ENCODE measurements around the gene PARVB.

Gene PARVB

DNA sequence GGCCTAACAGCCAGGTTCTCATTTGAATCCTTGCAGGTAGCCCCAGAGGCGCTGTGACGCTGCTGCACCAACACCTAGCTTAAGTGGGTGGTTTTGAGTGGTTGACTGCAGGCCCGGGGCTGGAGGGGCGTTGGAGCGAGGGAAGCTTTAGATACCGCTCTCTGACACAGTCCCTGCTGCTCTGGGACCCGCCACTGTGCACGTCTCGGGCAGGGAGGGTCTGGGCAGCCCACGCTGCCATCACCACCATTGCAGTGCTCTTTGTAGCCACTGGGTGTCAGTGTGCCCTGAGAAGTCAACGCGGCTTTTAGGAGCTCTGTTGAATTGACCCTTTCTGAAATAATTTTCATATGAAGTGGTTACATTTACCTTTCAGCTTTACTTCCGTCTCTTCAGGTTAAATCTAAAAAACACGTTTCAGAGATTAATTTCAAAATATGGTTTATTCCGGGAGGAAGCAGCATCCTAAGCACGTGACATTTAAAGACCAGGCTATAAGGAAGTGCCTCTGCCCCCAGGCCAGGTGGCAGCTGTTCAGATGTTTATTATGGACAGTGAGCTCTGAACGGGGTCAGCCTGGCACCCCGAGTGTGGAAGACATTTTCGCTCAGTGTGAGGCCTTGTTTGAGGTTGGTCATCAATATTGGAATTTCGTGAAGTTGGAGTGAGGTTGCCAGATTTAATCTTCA lies 30.9 kb upstream of the PARVB start:
- H3K27me3 ChIP-seq (ENCODE audit: insufficient read depth, insufficient read length): no peaks in the 10 kb centered on the region
- DNase-seq (ENCODE audit: low read depth, low spot score): peak; percentile 32
- no peaks in the 10 kb centered on the region for H3K9me3 ChIP-seq (ENCODE audit: insufficient read depth, low read length)
- H3K4me3 ChIP-seq (ENCODE audit: insufficient read length, low read depth): no peak overlapping the region
- peaks cover 5% of the 10 kb centered on the region for H3K4me1 ChIP-seq (ENCODE audit: insufficient read depth, insufficient read length)
- H3K36me3 ChIP-seq (ENCODE audit: insufficient read depth, insufficient read length, low read length): peaks cover 81% of the 10 kb centered on the region
- H3K9ac ChIP-seq (ENCODE audit: insufficient read length, low read depth): peak overlapping the region; percentile 50
- TF ChIP-seq ZNF274 (IDR thresholded peaks at IDR 0.05; ENCODE audit: low read depth, low read length) (no peak), SUZ12 (IDR thresholded peaks at IDR 0.05; ENCODE audit: extremely low read depth, insufficient read depth, insufficient read length) (no peak), YY1 (IDR thresholded peaks at IDR 0.05; ENCODE audit: insufficient read depth, insufficient read length) (no peak)

DNA sequence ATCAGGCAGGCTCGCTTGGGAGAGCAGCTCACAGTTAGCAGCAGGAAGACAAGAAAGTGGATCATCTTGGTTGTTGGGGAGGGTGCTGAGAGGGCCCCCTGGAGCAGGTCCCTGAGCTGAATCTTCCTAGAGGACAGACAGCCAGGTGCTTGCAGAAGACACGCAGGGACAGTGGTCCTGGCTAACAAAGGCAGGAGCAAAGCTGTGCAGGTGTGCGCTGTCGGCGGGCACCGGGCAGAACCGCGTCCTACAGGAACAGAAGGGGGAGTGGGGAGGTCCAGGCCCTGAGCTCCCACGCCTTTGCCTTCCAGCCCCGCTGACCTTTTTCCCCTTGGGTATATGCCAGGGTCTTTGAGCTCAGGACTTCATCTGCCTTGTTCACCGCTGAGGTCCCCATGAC lies 30.1 kb upstream of the PARVB start:
- no peak overlapping the region for H3K9ac ChIP-seq (ENCODE audit: insufficient read length, low read depth)
- H3K36me3 ChIP-seq (ENCODE audit: insufficient read depth, insufficient read length, low read length): peaks cover 81% of the 10 kb centered on the region
- H3K4me3 ChIP-seq (ENCODE audit: insufficient read length, low read depth): no peak overlapping the region
- H3K27me3 ChIP-seq (ENCODE audit: insufficient read depth, insufficient read length): no peaks in the 10 kb centered on the region
- H3K4me1 ChIP-seq (ENCODE audit: insufficient read depth, insufficient read length): peaks cover 5% of the 10 kb centered on the region
- TF ChIP-seq ZNF274 (IDR thresholded peaks at IDR 0.05; ENCODE audit: low read depth, low read length) (no peak), SUZ12 (IDR thresholded peaks at IDR 0.05; ENCODE audit: extremely low read depth, insufficient read depth, insufficient read length) (no peak)
- H3K9me3 ChIP-seq (ENCODE audit: insufficient read depth, low read length): no peaks in the 10 kb centered on the region
- no peak for DNase-seq (ENCODE audit: low read depth, low spot score)

DNA sequence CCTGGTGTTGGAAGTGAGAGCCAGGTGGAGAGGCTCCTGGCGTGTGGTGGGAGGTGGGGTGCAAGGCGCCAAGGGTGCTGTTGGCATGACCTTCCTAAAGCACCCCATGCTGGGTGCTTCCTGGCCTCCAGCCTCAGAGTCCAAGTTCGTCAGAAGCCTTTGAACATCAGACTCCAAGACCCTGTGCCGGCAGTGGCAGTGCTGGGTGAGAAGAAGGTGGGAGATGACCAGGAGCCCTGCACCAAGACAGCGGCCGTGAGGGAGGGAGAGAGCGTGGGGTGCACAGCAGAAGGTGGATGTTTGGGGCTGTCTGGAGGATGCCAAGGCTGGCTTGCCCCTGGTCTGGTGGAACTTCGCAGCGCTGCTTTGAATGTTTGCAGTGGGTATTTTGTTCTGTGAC lies 29.7 kb upstream of the PARVB start:
- TF ChIP-seq SUZ12 (IDR thresholded peaks at IDR 0.05; ENCODE audit: extremely low read depth, insufficient read depth, insufficient read length) (no peak), ZNF274 (IDR thresholded peaks at IDR 0.05; ENCODE audit: low read depth, low read length) (no peak), YY1 (IDR thresholded peaks at IDR 0.05; ENCODE audit: insufficient read depth, insufficient read length) (no peak)
- Histone ChIP-seq H3K9me3 (ENCODE audit: insufficient read depth, low read length) (no peaks in the 10 kb centered on the region), H3K27me3 (ENCODE audit: insufficient read depth, insufficient read length) (no peaks in the 10 kb centered on the region), H3K4me3 (ENCODE audit: insufficient read length, low read depth) (no peak overlapping the region), H3K36me3 (ENCODE audit: insufficient read depth, insufficient read length, low read length) (peaks cover 84% of the 10 kb centered on the region), H3K9ac (ENCODE audit: insufficient read length, low read depth) (no peak overlapping the region), H3K4me1 (ENCODE audit: insufficient read depth, insufficient read length) (peaks cover 5% of the 10 kb centered on the region)
- no peak for DNase-seq (ENCODE audit: low read depth, low spot score)

DNA sequence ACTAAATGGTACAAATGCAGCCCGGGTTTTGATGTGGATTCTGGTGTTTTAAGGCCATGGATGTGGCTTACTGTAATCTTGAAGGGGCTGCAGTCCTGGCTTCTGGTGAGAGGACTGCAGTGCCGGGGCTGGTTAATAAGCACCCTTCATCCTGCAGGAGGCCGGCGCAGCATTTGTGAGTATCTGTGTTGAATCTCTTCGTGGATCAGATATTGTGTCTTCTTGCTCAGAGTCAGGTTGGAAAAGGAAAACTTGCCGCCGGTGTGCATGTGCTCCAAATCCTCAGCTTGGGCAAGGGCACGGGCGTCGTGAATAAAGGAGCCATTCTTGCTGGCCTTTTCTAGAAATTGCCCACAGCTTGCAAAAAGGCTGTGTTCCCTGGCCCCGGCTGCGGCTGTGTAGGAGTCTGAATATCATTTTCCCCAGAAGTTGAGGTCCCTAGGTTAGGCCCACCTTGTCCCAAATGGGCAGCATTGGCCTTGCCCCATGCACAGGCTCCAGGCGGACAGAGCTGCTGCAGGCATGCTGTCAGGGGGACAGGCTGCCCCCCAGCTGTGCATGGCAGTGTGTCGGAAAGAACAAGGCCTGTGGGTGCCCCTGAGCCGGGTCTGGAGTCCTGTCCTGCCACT lies 28.9 kb upstream of the PARVB start:
- no peak for TF ChIP-seq ZNF274 (IDR thresholded peaks at IDR 0.05; ENCODE audit: low read depth, low read length)
- no peak for TF ChIP-seq SUZ12 (IDR thresholded peaks at IDR 0.05; ENCODE audit: extremely low read depth, insufficient read depth, insufficient read length)
- TF ChIP-seq YY1 (IDR thresholded peaks at IDR 0.05; ENCODE audit: insufficient read depth, insufficient read length): no peak
- DNase-seq (ENCODE audit: low read depth, low spot score): no peak
- Histone ChIP-seq H3K27me3 (ENCODE audit: insufficient read depth, insufficient read length) (no peaks in the 10 kb centered on the region), H3K9ac (ENCODE audit: insufficient read length, low read depth) (no peak overlapping the region), H3K36me3 (ENCODE audit: insufficient read depth, insufficient read length, low read length) (peaks cover 84% of the 10 kb centered on the region), H3K4me1 (ENCODE audit: insufficient read depth, insufficient read length) (peaks cover 5% of the 10 kb centered on the region), H3K9me3 (ENCODE audit: insufficient read depth, low read length) (no peaks in the 10 kb centered on the region), H3K4me3 (ENCODE audit: insufficient read length, low read depth) (no peak overlapping the region)

DNA sequence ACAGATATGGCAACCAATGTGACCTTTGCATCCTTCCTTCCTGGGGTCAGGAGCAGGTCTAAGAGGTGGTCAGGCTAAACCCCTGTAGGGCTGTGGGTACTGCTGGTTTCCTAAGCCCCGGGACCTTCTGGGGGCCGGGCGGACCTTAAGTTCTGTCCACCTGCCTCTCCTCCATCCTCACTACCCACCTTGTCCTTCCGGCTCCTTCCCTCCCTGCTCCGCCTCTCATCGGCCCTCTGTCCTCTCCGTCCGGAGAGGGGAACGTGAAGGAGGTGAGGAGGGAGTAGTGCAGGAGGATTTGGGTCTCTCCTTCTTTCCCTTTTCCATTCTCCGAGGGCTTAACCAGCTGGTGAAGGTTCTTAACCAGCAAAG lies 28.3 kb upstream of the PARVB start:
- Histone ChIP-seq H3K36me3 (ENCODE audit: insufficient read depth, insufficient read length, low read length) (peaks cover 82% of the 10 kb centered on the region), H3K27me3 (ENCODE audit: insufficient read depth, insufficient read length) (no peaks in the 10 kb centered on the region), H3K4me3 (ENCODE audit: insufficient read length, low read depth) (no peak overlapping the region), H3K9me3 (ENCODE audit: insufficient read depth, low read length) (no peaks in the 10 kb centered on the region), H3K9ac (ENCODE audit: insufficient read length, low read depth) (no peak overlapping the region), H3K4me1 (ENCODE audit: insufficient read depth, insufficient read length) (peaks cover 5% of the 10 kb centered on the region)
- TF ChIP-seq SUZ12 (IDR thresholded peaks at IDR 0.05; ENCODE audit: extremely low read depth, insufficient read depth, insufficient read length) (no peak), ZNF274 (IDR thresholded peaks at IDR 0.05; ENCODE audit: low read depth, low read length) (no peak), YY1 (IDR thresholded peaks at IDR 0.05; ENCODE audit: insufficient read depth, insufficient read length) (no peak)
- no peak for DNase-seq (ENCODE audit: low read depth, low spot score)

DNA sequence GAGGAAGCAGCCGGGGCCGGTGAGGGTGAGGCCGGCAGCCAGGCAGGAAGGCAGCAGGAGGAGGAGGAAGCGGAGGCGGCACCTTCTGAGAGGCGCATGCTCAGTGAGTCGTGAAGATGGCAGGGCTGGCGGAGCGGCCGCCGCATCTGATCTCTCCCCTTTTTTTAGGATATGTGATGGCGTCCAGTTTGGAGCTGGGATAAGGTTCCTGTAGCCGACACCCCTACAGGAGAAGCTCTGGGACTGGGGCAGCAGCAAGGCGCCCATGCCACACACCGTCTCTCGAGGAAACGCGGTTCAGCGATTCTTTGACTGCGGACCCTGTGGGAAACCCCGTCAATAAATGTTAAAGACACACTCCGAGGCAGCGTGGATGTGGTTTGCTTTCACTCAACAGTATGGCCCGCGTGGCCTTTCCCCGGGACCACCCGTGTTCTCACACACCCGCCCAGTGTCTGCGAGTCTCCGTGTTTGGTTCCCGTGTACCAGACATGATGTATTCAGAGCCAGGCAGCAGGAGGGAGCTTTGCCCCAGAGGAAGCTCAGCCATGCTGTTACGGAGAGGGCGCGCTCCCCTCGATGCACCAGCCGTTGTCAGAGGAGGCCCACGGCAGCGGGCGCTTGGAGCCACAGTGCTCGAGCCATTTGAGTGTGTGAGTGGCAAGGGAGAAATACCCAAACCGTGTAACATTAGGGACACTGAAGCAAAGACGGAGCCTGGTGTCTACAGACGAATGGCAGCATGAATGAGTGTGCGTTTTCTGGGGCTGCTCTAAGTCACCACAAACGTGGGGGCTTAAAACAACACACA lies 27.7 kb upstream of the PARVB start:
- Histone ChIP-seq H3K4me3 (ENCODE audit: insufficient read length, low read depth) (no peak overlapping the region), H3K4me1 (ENCODE audit: insufficient read depth, insufficient read length) (peaks cover 5% of the 10 kb centered on the region), H3K9me3 (ENCODE audit: insufficient read depth, low read length) (no peaks in the 10 kb centered on the region), H3K27me3 (ENCODE audit: insufficient read depth, insufficient read length) (no peaks in the 10 kb centered on the region), H3K9ac (ENCODE audit: insufficient read length, low read depth) (no peak overlapping the region), H3K36me3 (ENCODE audit: insufficient read depth, insufficient read length, low read length) (peaks cover 81% of the 10 kb centered on the region)
- DNase-seq (ENCODE audit: low read depth, low spot score): no peak
- no peak for TF ChIP-seq YY1 (IDR thresholded peaks at IDR 0.05; ENCODE audit: insufficient read depth, insufficient read length)
- no peak for TF ChIP-seq ZNF274 (IDR thresholded peaks at IDR 0.05; ENCODE audit: low read depth, low read length)
- no peak for TF ChIP-seq SUZ12 (IDR thresholded peaks at IDR 0.05; ENCODE audit: extremely low read depth, insufficient read depth, insufficient read length)

DNA sequence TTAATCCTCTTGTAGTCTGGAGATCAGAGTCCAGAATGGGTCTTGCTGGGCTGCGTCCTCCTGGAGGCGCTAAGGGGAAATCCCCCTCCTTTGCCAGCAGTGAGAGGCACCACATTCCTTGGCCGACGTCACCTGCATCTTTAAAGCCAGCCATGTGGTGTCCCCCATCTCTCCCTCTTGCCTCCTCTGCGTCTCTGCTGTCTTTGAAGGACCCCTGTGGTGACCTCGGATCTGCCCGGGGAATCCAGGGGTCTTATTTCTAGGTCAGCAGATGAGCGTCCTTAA lies 27.2 kb upstream of the PARVB start:
- H3K4me3 ChIP-seq (ENCODE audit: insufficient read length, low read depth): no peak overlapping the region
- H3K9ac ChIP-seq (ENCODE audit: insufficient read length, low read depth): no peak overlapping the region
- TF ChIP-seq SUZ12 (IDR thresholded peaks at IDR 0.05; ENCODE audit: extremely low read depth, insufficient read depth, insufficient read length) (no peak), YY1 (IDR thresholded peaks at IDR 0.05; ENCODE audit: insufficient read depth, insufficient read length) (no peak), ZNF274 (IDR thresholded peaks at IDR 0.05; ENCODE audit: low read depth, low read length) (no peak)
- no peaks in the 10 kb centered on the region for H3K27me3 ChIP-seq (ENCODE audit: insufficient read depth, insufficient read length)
- H3K4me1 ChIP-seq (ENCODE audit: insufficient read depth, insufficient read length): peaks cover 5% of the 10 kb centered on the region
- no peaks in the 10 kb centered on the region for H3K9me3 ChIP-seq (ENCODE audit: insufficient read depth, low read length)
- DNase-seq (ENCODE audit: low read depth, low spot score): no peak
- peaks cover 75% of the 10 kb centered on the region for H3K36me3 ChIP-seq (ENCODE audit: insufficient read depth, insufficient read length, low read length)

Measured in NT2/D1 (cell line).